IPS-NIHi11 (cell line): ENCODE measurements around the gene CDH13.

Source experiments
- DNase-seq: peaks from one replicate; pipeline ENCODE4 v3.0.0; 2012; ENCODE audit warnings: mixed read lengths, low spot score

CDH13 gene

DNA sequence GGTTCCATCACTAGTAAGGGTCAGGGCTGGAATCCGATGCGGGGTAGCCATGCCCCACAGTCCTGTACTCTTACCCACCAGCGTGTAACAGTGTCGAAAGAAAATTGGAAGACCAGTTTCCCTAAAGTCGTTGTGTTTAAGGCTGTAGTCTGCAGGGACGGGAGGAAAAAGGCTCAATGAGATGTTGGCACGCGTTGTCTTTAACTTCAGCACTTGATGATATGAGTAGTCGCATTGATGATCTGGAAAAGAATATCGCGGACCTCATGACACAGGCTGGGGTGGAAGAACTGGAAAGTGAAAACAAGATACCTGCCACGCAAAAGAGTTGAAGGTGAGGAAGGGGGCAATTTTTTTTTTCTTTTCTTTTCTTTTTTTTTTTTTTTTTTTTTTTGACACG lies 1182.3 kb downstream of the CDH13 start:
- no peak for DNase-seq

- DNase-seq, result no peak
Observed at GRCh38 chr16:83810901-83811300, 1184.1 kb downstream of the CDH13 start.

DNA sequence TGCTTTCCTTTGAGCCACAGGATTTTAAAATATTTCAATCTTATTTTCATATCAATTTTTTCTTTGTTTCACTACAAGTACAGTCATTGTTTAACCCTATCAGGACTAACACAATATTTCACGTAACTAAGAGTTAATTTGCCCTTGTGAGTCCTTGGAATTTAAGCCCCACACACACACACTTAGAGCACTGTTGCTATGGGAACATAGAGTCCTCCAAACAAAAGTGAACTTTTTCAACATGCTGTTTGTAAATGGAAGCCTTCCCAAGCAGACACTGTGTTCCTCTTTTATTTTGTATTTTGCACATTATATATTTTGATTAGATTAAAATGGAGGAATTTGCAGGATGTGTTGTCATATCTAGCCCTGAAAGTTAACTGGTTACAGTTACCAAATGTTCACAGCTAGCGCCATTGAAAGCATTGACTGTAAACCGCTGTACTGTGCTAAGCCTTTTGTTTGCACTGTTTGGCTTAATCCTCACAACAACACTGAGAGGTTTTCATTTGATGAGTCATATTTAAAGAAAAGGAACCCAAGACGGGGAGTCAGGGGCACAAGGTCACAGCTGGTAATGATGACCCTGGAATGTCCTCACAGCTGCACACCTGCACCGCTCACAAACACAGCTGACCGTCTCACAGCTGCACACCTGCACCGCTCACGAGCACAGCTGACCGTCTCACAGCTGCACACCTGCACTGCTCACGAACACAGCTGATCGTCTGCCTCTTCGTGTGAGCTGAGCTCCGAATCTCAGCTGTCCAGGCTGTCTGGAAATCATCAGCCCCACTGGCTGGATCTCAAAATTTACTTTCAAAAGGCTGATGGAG lies 1187.3 kb downstream of the CDH13 start:
- DNase-seq, result no peak

DNA sequence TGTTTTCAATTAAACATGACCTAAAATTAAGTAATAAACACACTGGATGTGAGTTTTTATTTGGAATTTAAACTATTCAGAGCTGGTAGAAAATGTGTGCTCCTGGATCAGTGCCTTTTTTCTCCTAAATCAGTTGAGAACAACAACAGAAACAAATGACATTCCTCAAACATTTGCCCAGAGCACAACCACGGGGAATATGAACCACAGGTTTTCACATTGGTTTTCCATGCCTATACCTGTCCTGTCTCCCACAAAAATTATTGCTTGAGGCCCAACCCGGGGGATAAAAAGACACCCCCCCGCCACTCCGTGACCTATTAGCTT lies 1187.9 kb downstream of the CDH13 start:
- no peak for DNase-seq

- DNase-seq, result no peak
Observed at GRCh38 chr16:83817022-83817421, 1190.3 kb downstream of the CDH13 start.

DNA sequence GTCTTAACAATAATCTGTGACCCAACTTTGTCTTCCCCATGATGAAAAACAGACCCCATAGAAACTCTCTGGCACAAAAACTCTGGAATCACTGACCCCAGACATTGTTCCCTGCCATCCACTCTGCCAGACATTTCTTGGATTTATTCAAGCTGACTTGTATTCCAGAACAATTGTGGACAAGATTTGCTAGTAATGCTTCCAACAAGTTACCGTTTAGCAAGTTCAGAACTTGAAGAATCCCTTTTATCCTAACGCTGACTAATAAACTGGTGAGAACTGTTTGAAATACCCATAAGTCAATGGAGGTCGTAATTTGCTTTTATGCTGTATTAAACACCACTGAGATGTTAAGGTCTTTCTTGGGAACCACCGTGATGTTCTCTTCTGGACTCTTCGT lies 1191.5 kb downstream of the CDH13 start:
- DNase-seq, result no peak

DNA sequence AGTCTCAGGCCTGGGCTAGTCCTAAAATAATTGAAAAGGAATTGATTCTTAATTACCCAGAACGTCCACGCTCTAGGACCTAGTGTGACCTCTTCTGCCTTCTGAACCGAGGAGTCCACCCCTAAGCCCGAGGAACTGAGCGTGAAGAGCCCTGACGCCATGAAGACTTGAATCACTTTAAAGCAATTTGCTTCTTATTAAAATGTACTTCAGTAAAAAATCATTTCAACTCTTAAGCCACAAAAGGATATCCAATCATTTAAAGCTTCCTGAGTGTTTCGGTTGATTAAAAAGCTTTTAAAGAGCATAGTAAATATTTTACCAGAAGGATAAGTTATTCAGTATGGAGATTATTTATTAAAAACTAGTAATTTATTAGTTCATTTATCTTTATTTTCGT lies 1192.6 kb downstream of the CDH13 start:
- no peak for DNase-seq

DNA sequence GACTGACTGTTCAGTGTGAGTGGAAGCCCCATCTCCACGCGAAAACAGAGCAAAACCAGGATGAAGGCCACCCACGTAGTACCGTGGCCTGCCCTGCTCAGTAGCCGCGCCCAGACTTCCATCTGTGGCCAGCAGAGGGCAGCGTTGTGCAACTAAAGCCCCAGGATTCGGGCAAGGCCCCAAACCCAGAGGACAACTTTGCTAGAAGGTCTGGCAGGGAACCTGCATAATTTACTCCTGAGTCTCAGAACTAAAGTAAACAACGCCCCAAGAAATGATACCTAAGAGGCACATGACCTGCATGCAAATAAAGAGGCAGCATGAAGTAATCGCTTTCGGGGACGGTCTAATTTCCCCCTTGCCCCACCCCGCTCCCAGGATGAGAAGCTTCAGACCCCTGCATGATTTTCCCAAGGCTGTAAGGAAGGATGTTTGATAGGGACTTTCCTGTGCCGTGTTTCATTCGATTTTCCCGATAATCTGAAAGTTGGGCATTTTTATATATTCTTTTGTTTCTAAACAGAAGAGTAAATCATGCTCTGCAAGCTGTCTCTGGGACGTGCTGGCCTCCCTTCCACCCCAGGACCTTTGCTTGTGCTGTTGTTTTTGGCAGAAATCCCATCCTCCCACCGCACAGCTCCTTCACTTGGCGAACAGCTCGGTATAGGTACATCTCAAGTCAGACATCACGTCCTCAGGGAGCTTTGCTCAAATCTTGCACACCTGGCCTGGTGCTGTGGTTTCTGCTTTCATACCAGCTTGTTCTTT lies 1199.6 kb downstream of the CDH13 start:
- DNase-seq, result peak; percentile 91

DNA sequence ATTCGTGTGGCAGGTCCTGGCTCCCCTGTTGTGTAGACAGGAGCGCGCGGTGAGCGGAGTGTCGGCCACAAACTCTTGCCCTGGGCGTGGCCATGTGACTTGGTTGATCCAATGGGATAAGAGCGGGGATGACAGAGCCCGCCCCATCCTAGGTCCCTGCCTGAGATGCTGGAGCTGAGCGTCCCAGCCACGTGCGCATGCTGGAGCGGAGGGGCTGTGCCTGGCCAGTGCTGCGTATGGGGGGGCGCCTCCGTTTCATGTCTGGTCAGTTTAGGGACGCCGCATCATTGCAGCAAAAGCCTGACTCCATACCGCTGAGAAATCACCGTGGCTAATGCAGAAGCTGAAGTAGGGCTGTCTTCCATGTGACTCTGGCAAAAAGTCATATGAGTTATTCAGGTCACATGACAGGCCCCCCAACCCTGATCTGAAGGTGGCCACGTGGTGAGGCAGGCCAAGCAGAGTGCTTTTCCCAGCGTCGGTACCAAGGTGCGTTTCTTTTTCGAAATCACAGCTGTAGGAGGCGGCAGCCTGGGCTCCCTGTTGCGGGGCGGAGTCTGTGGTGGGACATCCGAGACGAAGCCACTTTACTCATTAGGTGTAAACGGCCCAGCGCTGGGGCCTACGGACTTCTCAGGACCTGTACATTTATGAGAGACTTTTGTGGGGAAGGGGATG lies 1203.5 kb downstream of the CDH13 start:
- no peak for DNase-seq

DNA sequence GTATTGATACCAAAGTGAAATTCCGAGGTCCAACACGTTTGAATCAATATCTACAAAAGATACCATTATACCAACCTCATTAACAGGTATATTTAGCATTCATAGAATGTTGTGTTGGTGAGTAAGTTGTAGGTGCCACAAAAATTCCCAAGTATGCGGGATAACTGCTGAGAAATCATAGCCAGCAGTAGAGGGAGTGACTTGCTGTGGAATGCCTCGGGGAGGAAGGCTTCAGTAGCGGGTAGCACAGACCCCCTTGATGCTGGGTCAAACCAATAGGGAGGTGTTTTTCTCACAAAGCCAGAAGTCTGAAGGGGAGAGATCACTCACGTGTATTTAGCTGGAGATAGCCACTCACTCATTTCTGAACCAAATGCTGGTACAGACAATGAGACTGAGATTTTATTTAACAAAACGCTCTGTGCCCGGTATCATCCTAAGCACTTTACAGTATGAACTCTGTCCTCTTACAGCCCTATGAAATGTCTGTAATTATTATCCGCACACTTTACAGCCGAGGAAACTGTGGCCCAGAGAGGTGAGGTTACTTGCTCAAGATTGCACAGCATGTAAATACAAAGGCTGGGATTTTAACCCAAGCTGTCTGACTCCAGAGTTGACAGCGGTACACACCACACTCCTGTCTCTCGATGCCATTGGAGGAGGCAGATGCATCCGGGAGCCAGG lies 1204.1 kb downstream of the CDH13 start:
- no peak for DNase-seq

DNA sequence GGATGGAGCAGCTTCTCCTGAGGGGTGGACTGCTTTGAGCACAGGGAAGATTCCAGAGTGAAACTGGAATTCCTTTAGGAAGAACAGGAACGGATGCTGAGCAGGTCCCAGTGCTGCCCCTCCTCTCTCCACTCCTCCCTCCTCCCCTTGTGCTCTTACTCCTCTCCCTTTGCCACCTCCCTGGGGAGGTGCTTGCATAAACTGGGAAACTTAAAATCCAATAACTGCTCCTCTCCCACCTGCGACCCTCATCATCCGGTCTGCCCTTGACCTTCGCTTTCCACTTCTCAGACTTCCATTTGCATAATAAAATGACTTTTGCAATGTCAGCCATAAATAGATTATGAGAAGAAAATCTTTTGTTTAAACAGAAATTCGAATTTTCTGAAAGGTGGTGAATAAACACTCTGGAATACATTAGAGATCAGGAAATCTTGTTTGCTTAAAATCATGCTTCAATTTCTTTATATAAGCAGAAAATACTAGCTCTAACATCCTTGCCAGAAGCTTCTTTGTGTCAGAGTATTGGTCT lies 1204.8 kb downstream of the CDH13 start:
- DNase-seq, result no peak

GRCh38 chr16:83833921-83834320 lies 1207.2 kb downstream of the CDH13 start:
- DNase-seq, result no peak

DNA sequence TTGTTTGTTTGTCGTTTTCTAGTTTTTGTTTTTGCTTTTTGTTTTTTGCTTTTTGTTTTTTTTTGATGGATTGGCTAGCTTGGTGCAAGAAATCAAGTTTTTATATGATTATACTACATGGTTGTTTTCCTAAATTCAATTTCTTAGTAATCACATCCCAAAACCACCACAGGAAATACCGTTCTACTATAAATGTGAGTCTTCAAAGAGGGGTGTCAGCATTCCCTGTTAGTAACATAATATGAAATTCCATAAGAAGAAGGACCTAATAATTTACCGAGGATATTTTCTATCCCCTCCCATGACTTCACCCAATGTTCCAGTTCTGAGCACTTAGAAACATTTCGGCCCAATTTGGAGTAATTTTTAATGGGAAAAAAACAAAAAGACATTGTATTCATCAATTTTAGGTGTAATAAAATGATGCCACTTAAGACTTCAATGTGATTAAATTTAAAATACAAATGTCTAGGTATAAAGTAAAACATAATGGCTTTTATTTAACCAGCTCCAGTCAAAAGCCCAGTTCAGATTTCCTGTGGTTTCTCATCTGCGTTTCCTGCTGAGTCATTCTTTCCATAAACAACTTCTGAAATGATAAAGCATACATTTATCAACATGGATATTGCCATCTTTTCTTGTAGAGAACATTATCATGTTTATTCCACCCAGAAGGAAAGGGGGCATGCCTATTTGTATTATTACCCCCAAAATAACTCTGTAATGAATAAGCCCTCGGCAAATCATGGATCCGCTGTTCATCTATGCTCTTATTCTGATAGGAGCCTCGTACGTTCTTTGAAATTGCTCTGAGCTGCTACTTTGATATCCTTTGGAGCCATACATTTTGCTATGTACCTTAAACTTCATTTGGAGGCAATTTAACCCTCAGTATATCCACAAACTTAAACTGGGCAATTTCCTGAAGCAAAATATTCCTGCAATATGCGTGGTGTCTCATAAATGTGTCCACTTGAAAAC lies 1209.1 kb downstream of the CDH13 start:
- DNase-seq, result no peak

DNA sequence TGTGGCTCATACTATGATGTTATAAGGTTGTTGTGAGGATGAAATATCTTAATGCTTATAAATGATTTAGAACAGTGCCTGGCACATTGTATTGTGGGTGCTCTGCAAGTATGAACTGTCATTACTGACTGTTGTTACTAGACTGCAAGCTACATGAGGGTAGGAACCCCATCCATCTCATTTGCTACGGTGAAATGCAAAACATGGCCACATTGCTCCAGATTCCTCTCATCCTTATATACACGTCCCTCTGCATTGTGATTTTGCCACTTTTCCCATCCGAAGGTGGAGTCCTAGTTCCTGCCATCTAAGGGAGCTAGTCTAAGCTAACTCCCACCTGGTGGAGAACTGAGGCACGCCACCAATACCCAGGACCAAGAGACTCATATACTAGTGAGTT lies 1210.8 kb downstream of the CDH13 start:
- no peak for DNase-seq

DNA sequence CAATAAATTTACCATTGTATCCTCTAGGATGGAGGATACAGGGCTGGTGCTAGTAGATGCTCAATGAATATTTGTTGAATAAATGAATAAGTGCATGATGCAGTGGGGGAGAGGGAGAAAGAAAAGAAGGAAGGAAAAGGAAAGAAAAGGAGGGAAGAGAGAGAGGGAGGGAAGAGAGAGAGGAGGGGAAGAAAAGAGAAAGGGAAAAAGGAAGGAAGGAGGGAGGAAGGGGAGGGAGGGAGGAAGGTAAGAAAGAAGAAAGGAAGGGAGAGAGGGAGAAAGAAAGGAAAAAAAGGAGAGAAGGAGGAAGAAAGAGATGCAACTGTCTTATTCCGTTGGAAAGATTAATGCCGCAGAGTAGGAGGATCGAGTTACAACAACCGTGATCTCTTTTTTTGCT lies 1211.4 kb downstream of the CDH13 start:
- no peak for DNase-seq

DNA sequence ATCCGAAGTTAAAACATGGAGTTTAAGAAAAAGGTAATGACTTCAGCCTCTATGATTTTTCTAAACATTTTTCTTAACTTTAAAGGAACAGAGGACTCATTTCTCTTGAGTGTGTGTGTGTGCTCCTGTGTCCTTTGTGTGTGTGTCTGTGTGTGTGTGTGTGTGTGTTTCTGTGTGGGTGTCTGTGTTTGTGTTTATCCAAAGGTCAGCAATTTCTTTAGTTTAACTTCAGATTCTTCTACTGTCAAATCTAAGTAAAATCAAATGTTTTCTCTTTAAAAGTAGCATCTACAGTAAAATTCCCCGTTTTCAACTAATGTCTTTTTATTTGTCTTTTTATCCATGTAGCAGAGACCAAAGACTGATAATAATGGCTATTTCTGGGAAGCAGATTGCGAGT lies 1212.8 kb downstream of the CDH13 start:
- DNase-seq, result no peak

DNA sequence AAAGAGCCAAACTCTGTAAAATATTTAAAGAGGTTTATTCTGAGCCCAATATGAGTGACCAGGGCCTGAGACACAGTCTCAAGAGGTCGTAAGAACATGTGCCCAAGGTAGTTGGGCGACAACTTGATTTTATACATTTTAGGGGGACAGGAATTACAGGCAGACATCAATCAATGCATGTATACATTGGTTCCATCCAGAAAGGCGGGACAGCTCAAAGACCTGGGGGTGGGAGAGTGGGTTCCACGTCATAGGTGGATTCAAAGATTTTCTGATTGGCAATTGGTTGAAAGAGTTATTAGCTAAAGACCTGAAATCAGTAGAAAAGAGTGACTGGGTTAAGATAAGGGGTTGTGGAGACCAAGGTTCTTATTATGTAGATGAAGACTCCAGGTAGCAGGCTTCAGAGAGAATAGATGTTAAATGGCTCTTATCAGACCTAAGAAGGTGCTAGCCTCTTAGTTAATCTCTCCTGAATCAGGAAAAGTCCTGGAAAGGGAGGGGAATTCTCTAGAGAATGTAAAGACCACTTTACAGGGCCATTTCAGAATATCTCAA lies 1213.4 kb downstream of the CDH13 start:
- no peak for DNase-seq

DNA sequence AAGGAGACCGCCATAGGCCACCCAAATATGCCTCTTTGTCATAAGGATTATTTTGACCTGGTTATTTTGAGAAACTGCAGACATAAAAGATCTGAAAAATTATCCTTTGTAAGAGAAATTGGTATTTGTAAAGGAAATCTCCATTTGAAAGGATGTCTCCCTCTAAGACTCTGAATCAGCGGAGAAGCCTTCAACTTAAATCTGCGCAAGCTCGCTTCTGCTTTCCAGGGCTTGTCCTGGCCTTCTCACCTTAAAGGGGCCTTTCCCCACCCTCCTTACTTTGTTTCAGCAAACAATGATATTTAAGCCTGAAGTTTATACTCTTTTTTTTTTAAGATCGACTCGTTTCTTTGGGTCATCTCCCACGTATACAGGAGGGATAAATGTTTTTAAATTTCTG lies 1215.5 kb downstream of the CDH13 start:
- no peak for DNase-seq

DNA sequence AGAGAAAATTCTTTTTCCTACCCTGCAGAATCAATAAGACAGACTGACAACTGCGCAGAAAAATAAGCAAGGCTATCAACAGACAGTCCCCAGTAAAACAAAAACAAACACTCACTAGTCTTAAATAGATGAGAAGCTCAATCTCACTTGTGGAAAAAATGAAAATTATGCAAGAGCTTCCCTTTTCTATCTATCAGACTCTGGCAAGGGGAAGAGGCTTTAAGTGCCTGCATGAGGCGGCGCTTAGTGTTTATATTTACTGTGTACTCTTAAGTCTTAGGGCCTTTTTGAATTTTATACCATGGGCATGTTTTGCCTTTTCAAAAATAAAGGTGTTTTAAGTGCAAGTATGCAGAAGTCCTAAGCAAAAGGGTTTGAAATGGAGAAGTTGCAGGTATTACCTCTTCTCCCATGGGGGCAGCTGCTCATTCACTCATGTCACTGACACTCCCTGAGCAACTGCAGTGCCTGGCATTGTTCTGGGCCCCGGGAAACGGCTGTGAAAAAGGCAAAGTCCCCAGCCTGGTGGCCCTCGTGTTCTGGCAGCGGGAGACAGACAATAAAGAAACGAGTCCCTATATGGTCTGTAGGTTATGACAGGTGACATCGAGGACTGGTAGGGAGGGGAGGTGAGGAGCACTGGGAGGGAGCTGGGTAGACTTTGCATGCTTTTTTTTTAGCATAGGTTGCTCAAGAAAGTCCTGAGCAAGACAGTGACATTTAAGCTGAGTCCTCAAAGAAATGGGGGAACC lies 1216.2 kb downstream of the CDH13 start:
- DNase-seq, result no peak

- no peak for DNase-seq
Observed at GRCh38 chr16:83843657-83844056, 1216.9 kb downstream of the CDH13 start.
